K562 (cell line): ENCODE data around the gene OR56A5. TPM values are rescaled to one million over a fixed set of nuclear protein-coding genes. Genes with fewer than 3 reads are reported as not detected.

Source experiments
- BCLAF1 ChIP-seq, 2 experiments: fragments of 450-650 bp in 1 of 2; IDR thresholded peaks; 2 replicates each; pipeline ENCODE4 v1.6.1; 2011 to 2017; ENCODE audit warnings: low read depth in 2 of 2, antibody characterized with exemption in 1 of 2, borderline replicate concordance in 1 of 2, low read length in 1 of 2, mild to moderate bottlenecking in 1 of 2, mixed read lengths in 1 of 2; ENCODE audit not compliant: control insufficient read depth in 1 of 2
- FOSL1 ChIP-seq: fragments of 200-800 bp; sonication (Bioruptor generic); conservative IDR thresholded peaks from 2 replicates; pipeline ENCODE4 v1.6.1; 2016; ENCODE audit warnings: missing genetic modification characterization, missing compliant biosample characterization
- HDAC3 ChIP-seq: fragments of 450-650 bp; IDR thresholded peaks from 2 replicates; pipeline ENCODE4 v1.6.1; 2018; ENCODE audit warnings: borderline replicate concordance, mild to moderate bottlenecking, moderate library complexity; ENCODE audit not compliant: partially characterized antibody
- SPI1 ChIP-seq: IDR thresholded peaks from 2 replicates; pipeline ENCODE4 v1.6.1; 2011; ENCODE audit warnings: low read depth, low read length, control low read depth, borderline replicate concordance
- STAT5A ChIP-seq: IDR thresholded peaks from 2 replicates; pipeline ENCODE4 v1.6.1; 2012; ENCODE audit warnings: low read length, inconsistent platforms, borderline replicate concordance
- TEAD4 ChIP-seq, 2 experiments: sonication (generic) in 1 of 2; formaldehyde crosslinking in 1 of 2; IDR thresholded peaks; 2 replicates each; pipeline versions ENCODE4 v1.6.1 to v1.8.0; 2012 to 2022; ENCODE audit warnings: borderline replicate concordance in 1 of 2, inconsistent platforms in 1 of 2, low read length in 1 of 2, mild to moderate bottlenecking in 1 of 2, missing genetic modification reagents in 1 of 2
- U2AF1 ChIP-seq: fragments of 200-400 bp; formaldehyde crosslinking; optimal IDR thresholded peaks from 2 replicates; pipeline ENCODE3; 2017; ENCODE audit warnings: mild to moderate bottlenecking, low read depth, low read length, moderate library complexity
- ZNF444 ChIP-seq: fragments of 250-450 bp; sonication (Bioruptor Pico); IDR thresholded peaks from 2 replicates; pipeline ENCODE4 v1.4.0; 2020; ENCODE audit warnings: mild to moderate bottlenecking, moderate library complexity
- ZNF551 ChIP-seq: fragments of 250-450 bp; sonication (Bioruptor Pico); IDR thresholded peaks from 2 replicates; pipeline ENCODE4 v1.5.0; 2021; ENCODE audit warnings: mild to moderate bottlenecking, moderate library complexity
- ZNF639 ChIP-seq, 2 experiments: fragments of 200-800 bp in 1 of 2; sonication (Bioruptor generic) in 1 of 2; sonication (generic) in 1 of 2; formaldehyde crosslinking in 1 of 2; IDR thresholded peaks in 1 of 2; conservative IDR thresholded peaks in 1 of 2; 2 replicates each; pipeline versions ENCODE4 v1.5.0 to v1.6.1; 2016 to 2020; ENCODE audit warnings: missing compliant biosample characterization in 1 of 2, missing genetic modification characterization in 1 of 2, missing genetic modification reagents in 1 of 2
- polyA plus RNA-seq, 8 experiments: library from polyadenylated mRNA; depleted of rRNA in 4 of 8; stranded (reverse) in 5 of 8; unstranded in 3 of 8; fragments of >200 nt; fragmentation: Nextera tagmentation in 2 of 8; fragmentation: Illumina TruSeq in 1 of 8; extraction: Ambion mirVana in 2 of 8; extraction: Trizol in 1 of 8; gene quantifications; 2 replicates each; pipeline versions ENCODE4 v1.2.1 to v1.2.3, GENCODE V29; 2011 to 2014; ENCODE audit warnings: inconsistent platforms in 1 of 8, missing spikeins in 1 of 8
- total RNA-seq, 7 experiments: library from RNA; depleted of rRNA in 6 of 7; stranded (reverse); fragments of >200 nt in 6 of 7; fragmentation: Illumina TruSeq in 2 of 7; extraction: Trizol in 2 of 7; gene quantifications; 2 replicates each; pipeline versions ENCODE4 v1.2.1 to v1.2.3, GENCODE V29; 2011 to 2021; ENCODE audit warnings: low replicate concordance in 1 of 7

Gene OR56A5
- total and polyA plus RNA-seq, 9 of the 15 experiments (the other 6 are each of a cell fraction or from before 2014, with no cell fraction given): not detected

- TF ChIP-seq ZNF639 (CRISPR knock-in tag; conservative IDR thresholded peaks at IDR 0.05 in 1 of 2, IDR thresholded peaks at IDR 0.05 in 1 of 2): no peak
- no peak for TF ChIP-seq STAT5A
- no peak for TF ChIP-seq ZNF551 (CRISPR knock-in tag)
- no peak for TF ChIP-seq SPI1
- no peak for TF ChIP-seq HDAC3
- TF ChIP-seq BCLAF1 (IDR thresholded peaks at IDR 0.05; ENCODE audit: borderline replicate concordance in 1 of 2, control insufficient read depth in 1 of 2, low read depth in 2 of 2, low read length in 1 of 2): no peak
- no peak for TF ChIP-seq U2AF1
- TF ChIP-seq TEAD4 (IDR thresholded peaks at IDR 0.05; ENCODE audit: low read length): no peak
- TF ChIP-seq TEAD4 (CRISPR knock-in tag; IDR thresholded peaks at IDR 0.05; ENCODE audit: borderline replicate concordance): no peak
- no peak for TF ChIP-seq FOSL1 (tag)
- TF ChIP-seq ZNF444 (CRISPR knock-in tag): no peak
Observed at GRCh38 chr11:5989203-5989602, 20.9 kb upstream of the OR56A5 start (continued).
